Natural killer cell (primary cell): ENCODE data around the gene RUNX2. TPM values are rescaled to one million over a fixed set of nuclear protein-coding genes. Genes with fewer than 3 reads are reported as not detected.

Experiments
- ATAC-seq, 3 donors: fragments of 150-1000 bp in 2 of 3; fragments of 200-7000 bp in 1 of 3; cut with Tn5 transposase; 1 replicate in 1 of 3; 2 replicates in 2 of 3; pipeline ENCODE4 v1.10.0; 2021; ENCODE audit warnings: mild to moderate bottlenecking in 2 of 3, moderate library complexity in 2 of 3
- DNase-seq, 2 donors: peaks; one replicate each; pipeline versions ENCODE4 v3.0.0 to v3.0.0-alpha.2; 2013 to 2021; ENCODE audit warnings: mixed read lengths in 1 of 2
- H3K27ac ChIP-seq: one replicate; pipeline ENCODE4 v1.5.1; 2013; ENCODE audit warnings: mild to moderate bottlenecking, low read length
- H3K27me3 ChIP-seq: one replicate; pipeline ENCODE4 v1.6.1; 2013; ENCODE audit warnings: low read length; ENCODE audit not compliant: control insufficient read depth, insufficient read depth
- H3K36me3 ChIP-seq: one replicate; pipeline ENCODE4 v1.6.1; 2013; ENCODE audit warnings: low read length; ENCODE audit not compliant: control insufficient read depth, insufficient read depth
- H3K4me1 ChIP-seq: one replicate; pipeline ENCODE4 v1.6.1; 2013; ENCODE audit warnings: low read length; ENCODE audit not compliant: control insufficient read depth, insufficient read depth
- H3K4me3 ChIP-seq: one replicate; pipeline ENCODE4 v1.5.1; 2013; ENCODE audit warnings: low read length
- H3K9me3 ChIP-seq: one replicate; pipeline ENCODE4 v1.6.1; 2013; ENCODE audit warnings: low read length; ENCODE audit not compliant: control insufficient read depth, insufficient read depth
- H3K27ac Mint-ChIP-seq, 2 donors: one replicate each; pipeline ENCODE4 v1.8.0; 2022; ENCODE audit warnings: mild to moderate bottlenecking in 2 of 2, mixed read lengths in 2 of 2, moderate library complexity in 1 of 2
- H3K27me3 Mint-ChIP-seq, 2 donors: one replicate each; pipeline ENCODE4 v1.8.0; 2022; ENCODE audit warnings: low read depth in 2 of 2, mixed read lengths in 2 of 2
- H3K36me3 Mint-ChIP-seq: one replicate; pipeline ENCODE4 v1.8.0; 2022; ENCODE audit warnings: mixed read lengths
- H3K4me1 Mint-ChIP-seq, 2 donors: one replicate each; pipeline ENCODE4 v1.8.0; 2022; ENCODE audit warnings: mixed read lengths in 2 of 2
- H3K4me3 Mint-ChIP-seq: one replicate; pipeline ENCODE4 v1.8.0; 2022; ENCODE audit warnings: mild to moderate bottlenecking, moderate library complexity, mixed read lengths
- H3K9me3 Mint-ChIP-seq, 2 donors: one replicate each; pipeline ENCODE4 v1.8.0; 2022; ENCODE audit warnings: mixed read lengths in 2 of 2
- whole genome bisulfite sequencing: methylation state at CpG from one replicate; pipeline ENCODE4 v1.1.7; 2013; ENCODE audit warnings: missing lambda C conversion rate; ENCODE audit not compliant: insufficient coverage; 5-methylcytosine and 5-hydroxymethylcytosine counted together
- intact Hi-C: fragments of 100-400 bp; cut with micrococcal nuclease; formaldehyde crosslinking; loops from one replicate; pipeline ENCODE4 v1.14.2; 2022
- total RNA-seq, 4 donors: library from RNA; stranded (reverse); fragments of 120-200 nt in 1 of 4; gene quantifications; one replicate each; pipeline versions ENCODE4 v1.2.3 to v1.2.4, GENCODE V29; 2013 to 2022
- TF ChIP-seq, protein P1 (sequence below): fragments of 200-600 bp; IDR thresholded peaks from one replicate; pipeline ENCODE4 v1.8.0; 2022; ENCODE audit warnings: antibody characterized with exemption

Gene RUNX2
- total RNA-seq, 3 donors from 2014 or later (not counting 1 experiment from before 2014, with no cell fraction given), result 5.0 to 19.2 (median 7.0) TPM

DNA sequence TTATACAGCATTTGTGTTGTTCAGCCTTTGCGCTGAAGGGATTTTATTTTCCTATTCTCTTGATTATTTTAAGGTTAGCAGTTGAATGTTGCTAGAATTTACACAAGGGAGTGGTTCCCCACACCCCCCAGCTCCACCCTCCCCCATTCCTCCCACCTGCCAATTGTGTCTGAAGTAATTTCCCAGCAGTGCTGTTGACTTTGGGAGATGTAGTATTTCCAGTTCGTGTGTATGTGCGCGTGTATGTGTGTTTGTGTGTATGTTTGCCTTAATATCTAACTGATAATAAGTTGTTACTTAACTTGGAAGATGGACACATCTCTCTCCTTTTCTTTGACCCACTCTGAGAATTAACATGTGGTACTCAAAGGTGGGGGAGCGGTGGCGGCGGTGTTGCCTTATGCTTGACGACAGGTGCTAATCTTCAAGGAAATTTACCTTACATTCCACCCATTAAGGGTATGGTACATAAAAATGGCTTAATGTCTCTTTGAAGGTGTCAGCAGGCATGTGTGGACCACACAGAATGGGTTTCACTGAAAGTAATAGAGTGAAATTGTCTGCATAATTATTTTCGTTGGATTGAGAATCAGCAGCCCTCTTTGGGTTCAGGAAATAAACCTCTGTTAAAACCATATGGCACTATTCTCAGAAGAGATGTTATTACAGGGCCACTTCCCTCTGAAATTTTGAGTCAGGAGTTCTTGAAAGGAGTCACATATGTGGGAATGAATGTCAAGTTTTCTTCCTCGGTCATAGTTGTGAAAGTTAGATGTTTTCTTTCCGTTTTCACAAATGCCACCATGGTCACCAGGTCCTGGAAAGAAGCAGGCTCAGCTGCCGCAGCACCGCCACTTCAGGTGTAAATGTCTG lies 145.2 kb downstream of the RUNX2 start:
- Histone ChIP-seq H3K36me3 (no peaks in the 10 kb centered on the region), H3K27me3 (no peaks in the 10 kb centered on the region), H3K9me3 (no peaks in the 10 kb centered on the region), H3K4me3 (no peak overlapping the region), H3K27ac (no peak overlapping the region), H3K4me1 (peaks cover 2% of the 10 kb centered on the region)
- Mint-ChIP-seq H3K9me3 (no peaks in the 10 kb centered on the region), H3K4me3 (no peak overlapping the region), H3K36me3 (no peaks in the 10 kb centered on the region), H3K4me1 (no peaks in the 10 kb centered on the region), H3K27ac (no peak overlapping the region), H3K27me3 (no peaks in the 10 kb centered on the region)
- no peak for DNase-seq
- intact Hi-C loops, result no loop called here
- TF ChIP-seq, protein P1, sequence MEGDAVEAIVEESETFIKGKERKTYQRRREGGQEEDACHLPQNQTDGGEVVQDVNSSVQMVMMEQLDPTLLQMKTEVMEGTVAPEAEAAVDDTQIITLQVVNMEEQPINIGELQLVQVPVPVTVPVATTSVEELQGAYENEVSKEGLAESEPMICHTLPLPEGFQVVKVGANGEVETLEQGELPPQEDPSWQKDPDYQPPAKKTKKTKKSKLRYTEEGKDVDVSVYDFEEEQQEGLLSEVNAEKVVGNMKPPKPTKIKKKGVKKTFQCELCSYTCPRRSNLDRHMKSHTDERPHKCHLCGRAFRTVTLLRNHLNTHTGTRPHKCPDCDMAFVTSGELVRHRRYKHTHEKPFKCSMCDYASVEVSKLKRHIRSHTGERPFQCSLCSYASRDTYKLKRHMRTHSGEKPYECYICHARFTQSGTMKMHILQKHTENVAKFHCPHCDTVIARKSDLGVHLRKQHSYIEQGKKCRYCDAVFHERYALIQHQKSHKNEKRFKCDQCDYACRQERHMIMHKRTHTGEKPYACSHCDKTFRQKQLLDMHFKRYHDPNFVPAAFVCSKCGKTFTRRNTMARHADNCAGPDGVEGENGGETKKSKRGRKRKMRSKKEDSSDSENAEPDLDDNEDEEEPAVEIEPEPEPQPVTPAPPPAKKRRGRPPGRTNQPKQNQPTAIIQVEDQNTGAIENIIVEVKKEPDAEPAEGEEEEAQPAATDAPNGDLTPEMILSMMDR, result no peak
- ATAC-seq, result no peak
- 75% methylated on average over 8 of the region's 13 CpGs for WGBS

DNA sequence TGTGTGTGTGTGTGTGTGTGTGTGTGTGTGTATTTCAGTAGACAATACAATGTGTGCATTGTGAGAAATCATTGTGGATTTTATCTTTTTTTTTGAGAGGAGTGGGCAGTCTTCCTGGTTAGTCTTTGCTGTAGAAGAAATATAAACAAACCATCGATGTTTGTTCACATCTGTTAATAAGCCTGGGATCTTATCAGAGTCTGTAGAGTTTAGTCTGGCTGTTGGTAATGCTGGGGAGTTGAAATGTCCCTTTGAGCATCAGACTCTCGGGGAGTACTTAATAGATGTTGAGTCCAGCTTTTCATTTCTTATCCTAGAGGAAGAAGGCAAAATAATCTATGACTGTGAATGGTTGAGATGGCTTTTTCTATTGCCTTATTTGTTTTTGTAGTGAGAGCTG lies 146.2 kb downstream of the RUNX2 start:
- Mint-ChIP-seq H3K9me3 (no peaks in the 10 kb centered on the region), H3K27me3 (no peaks in the 10 kb centered on the region), H3K4me1 (no peaks in the 10 kb centered on the region), H3K36me3 (no peaks in the 10 kb centered on the region), H3K4me3 (no peak overlapping the region), H3K27ac (no peak overlapping the region)
- Histone ChIP-seq H3K27ac (no peak overlapping the region), H3K4me3 (no peak overlapping the region), H3K9me3 (no peaks in the 10 kb centered on the region), H3K36me3 (no peaks in the 10 kb centered on the region), H3K27me3 (no peaks in the 10 kb centered on the region), H3K4me1 (peaks cover 2% of the 10 kb centered on the region)
- DNase-seq, result no peak
- no peak for ATAC-seq
- TF ChIP-seq, protein P1, result no peak
- WGBS, result 96% methylated on average over 2 of the region's 2 CpGs
- intact Hi-C loops, result no loop called here

DNA sequence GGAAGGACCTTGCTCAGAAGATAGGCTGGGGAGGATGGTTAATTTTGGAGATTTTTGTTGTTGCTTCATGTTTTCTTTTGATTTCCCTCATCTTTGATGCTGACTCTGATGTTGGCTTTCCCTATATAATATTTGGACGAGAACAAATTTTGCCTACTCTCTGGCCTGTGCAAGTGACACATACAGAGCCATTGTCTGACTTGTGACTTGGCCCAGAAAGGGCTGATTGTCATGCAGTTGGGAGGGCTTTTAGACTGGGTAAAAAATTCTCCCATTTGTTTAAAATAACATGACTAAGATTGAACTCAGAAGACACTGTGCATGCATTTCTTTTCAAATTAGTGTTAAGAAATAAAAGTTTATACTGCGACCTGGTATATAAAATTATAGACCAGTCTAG lies 148.2 kb downstream of the RUNX2 start:
- intact Hi-C loops, result no loop called here
- no peak overlapping the region for H3K4me3 ChIP-seq
- no peak for ATAC-seq

More for the DNA sequence above, 148.2 kb downstream of the RUNX2 start:
- TF ChIP-seq, protein P1, result no peak
- Histone ChIP-seq H3K4me1 (peaks cover 2% of the 10 kb centered on the region), H3K9me3 (no peaks in the 10 kb centered on the region), H3K27ac (no peak overlapping the region), H3K36me3 (no peaks in the 10 kb centered on the region), H3K27me3 (no peaks in the 10 kb centered on the region)
- no peak overlapping the region for H3K4me3 Mint-ChIP-seq
- no peaks in the 10 kb centered on the region for H3K36me3 Mint-ChIP-seq
- H3K9me3 Mint-ChIP-seq, result no peaks in the 10 kb centered on the region
- no peak overlapping the region for H3K27ac Mint-ChIP-seq
- H3K27me3 Mint-ChIP-seq, result no peaks in the 10 kb centered on the region
- DNase-seq, result no peak
- H3K4me1 Mint-ChIP-seq, result no peaks in the 10 kb centered on the region
- WGBS, result 94% methylated on average over 1 of the region's 2 CpGs
